Midbrain (tissue), 1 donor: ENCODE results near the gene COL8A1.
A peak's percentile ranks its signal among the peaks of the same experiment; 100 is the strongest.

Source experiments
- DNase-seq: peaks from one replicate; lab custom pipeline; 2025; lab: John Stamatoyannopoulos, UW

The COL8A1 gene

GRCh38 chr3:99761415-99762165 lies 123.2 kb downstream of the COL8A1 start:
- no peak for DNase-seq

DNA sequence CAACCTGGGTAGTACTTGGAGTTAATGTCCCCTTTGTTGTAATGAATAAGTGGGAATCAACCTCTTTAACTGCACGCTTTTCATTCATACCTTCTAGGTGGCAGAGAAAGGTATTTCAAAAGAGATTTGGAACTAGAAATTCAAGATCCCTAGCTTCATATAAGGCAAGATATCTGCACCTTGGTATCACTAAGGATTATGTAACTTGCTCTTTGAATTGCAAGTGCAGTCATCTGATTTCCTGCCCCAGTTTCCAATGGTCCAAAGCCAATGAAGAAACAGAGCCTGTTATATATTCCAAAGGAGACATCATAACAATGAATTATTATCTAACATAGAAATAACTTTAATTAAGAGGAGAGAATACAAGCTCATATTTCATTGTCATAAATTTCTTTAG lies 124.5 kb downstream of the COL8A1 start:
- no peak for DNase-seq

DNA sequence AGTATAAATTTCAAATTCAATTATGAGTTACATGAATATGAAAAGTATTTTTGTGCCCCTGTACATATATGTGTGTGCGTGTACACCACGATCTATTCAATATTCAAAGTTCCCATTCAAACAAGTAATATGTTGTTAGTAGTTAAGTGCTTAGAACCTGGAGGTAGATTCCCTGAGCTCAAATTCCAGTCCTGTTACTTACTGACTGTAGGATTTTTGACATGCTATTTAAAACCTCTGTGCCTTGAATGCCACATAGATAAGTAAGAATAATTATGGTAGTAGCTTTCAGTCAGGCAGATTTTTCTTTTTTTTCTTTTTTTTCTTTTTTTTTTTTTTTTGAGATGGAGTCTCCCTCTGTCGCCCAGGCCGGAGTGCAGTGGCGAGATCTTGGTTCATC lies 126.0 kb downstream of the COL8A1 start:
- DNase-seq: no peak

DNA sequence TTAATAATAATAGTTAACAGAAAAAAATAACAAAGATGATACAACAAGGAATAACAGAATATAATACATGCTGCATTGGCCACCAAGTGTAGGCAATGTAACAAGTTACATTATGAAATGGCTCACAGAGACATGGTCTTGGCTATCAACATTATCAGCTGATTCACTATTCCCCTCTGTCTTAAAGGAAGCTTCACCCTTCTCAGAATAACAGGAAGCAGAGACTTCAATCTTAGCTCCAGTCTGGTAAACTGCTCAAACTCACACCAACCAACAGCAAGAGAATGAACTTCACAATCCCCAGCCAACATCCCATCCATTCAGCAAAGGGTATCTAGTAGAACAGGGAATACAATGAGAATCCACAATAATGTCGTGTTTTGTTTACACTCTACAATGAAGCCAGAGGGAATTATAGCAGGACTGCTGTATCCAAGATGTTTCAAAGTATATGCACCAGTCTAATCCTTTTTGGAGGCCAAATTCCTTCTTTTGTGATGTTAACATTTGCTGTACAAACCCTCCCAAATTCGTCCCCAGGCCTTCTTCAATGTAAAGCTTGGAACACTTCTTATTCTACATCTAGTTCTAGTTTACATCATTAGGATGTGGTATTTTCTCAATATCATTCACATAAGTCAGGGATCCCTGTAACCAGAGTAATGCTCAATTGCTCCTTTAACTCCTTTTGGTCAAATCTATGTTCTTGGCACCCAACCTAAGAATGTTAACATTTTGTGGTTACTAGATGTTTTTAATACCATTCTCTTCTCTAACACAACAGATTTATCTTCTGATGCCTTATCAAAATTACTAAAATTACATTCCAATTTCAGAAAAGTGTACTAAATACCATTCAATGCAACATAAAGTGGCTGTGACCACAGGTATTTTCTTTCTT lies 126.9 kb downstream of the COL8A1 start:
- no peak for DNase-seq

- no peak for DNase-seq
Measured at GRCh38 chr3:99767291-99767690, 128.9 kb downstream of the COL8A1 start.

DNA sequence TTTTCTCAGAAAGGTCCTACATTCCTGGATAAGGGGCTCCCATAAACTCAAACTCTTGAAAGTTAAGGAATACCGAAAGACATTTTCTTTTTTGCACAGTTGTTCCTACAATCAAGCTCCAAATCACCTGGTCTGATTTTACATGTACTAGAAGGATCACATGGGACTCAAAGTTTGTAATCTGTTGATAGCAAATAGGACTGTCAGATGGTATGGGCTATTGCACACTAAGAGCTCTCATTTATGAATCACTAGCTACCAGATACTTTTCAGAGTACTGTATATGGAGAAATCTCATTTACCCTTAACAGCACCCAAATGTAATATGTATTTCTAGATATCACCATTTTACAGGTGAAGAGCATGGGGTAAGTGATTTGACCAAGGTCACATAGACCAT lies 129.7 kb downstream of the COL8A1 start:
- no peak for DNase-seq

GRCh38 chr3:99768808-99769501 lies 130.6 kb downstream of the COL8A1 start:
- DNase-seq: no peak

DNA sequence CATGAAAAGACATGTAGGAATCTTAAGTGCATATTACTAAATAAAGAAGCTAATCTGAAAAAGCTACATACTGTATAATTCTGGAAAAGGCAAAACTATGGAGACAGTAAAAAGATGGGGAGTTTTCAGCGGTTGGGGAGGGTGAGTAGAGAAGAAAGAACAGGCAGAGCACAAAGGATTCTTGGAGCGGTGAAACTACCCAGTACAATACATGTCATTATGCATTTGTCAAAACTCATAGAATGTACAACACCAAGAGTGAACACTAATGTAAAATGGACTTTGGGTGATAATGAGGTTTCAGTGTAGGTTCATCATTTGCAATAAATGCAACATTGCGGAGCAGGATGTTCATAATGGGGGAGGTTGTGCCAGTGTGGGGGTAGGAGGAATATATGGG lies 133.8 kb downstream of the COL8A1 start:
- no peak for DNase-seq

DNA sequence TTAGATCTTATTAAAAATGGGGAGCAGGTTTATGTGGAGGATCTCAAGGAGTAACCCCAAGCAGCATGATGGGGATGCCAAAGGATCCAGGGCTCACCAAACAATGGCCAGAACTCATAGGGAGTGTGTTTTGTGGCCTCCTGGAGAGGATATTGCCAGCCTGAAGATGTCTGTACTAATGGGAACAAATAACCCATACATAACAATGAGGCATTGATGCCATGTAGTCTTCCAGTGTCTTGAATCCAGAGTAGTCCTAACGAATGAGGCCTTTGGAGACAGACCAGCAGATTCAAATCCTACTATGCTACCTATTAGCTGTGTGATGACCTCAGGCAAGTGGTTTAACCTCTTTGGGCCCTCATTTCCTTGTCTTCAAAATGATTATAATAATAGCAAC lies 134.3 kb downstream of the COL8A1 start:
- DNase-seq: no peak

GRCh38 chr3:99774467-99774866 lies 136.1 kb downstream of the COL8A1 start:
- DNase-seq: no peak

- DNase-seq: no peak
Measured at GRCh38 chr3:99776516-99777209, 138.3 kb downstream of the COL8A1 start.

DNA sequence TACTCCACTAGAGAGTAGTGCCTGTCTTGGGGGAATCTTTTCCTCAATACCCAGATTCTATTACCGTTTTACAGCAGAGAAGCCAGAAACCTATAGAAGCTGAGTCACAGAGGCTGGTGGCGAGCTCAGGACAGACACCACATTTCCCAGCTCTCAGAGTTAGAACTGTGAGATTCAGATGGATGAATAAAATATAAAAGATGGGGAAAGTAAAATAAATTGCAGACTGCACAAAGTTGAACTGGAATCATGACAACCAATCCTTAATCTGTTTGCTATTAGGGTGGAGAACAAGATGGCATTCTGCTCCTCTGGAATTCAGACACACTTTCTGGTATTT lies 138.8 kb downstream of the COL8A1 start:
- no peak for DNase-seq

GRCh38 chr3:99777708-99778107 lies 139.3 kb downstream of the COL8A1 start:
- DNase-seq: no peak

- DNase-seq: no peak
Measured at GRCh38 chr3:99780749-99781148, 142.4 kb downstream of the COL8A1 start.

- no peak for DNase-seq
Measured at GRCh38 chr3:99781761-99782160, 143.4 kb downstream of the COL8A1 start.

DNA sequence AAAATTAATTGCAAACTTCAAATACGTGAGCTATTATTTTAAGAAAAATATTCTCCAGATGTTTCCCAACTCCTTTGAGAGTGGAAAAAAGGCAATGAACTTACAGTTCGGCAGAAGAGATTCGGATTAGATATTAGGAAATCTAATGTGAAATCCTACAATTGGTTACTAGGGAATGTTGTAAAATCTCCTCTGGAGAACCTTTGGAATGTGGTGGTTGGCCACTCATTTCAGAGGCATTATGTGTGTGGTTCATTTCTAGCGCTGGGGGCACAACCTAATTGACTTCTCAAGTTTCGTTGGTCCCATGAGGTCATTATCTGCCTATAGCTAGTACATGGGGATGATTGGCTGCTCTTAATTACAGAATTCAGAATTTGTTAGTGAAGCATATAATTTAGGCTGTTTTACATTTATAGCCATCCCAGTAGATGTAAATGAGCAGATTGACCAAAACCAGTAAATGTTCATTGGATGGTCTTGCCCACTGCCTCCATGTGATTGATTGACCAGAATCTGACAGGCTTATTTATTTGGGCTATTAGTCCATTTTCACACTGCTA lies 144.7 kb downstream of the COL8A1 start:
- DNase-seq: no peak

- peak; percentile 43 for DNase-seq
Measured at GRCh38 chr3:99789011-99789721, 150.8 kb downstream of the COL8A1 start.

DNA sequence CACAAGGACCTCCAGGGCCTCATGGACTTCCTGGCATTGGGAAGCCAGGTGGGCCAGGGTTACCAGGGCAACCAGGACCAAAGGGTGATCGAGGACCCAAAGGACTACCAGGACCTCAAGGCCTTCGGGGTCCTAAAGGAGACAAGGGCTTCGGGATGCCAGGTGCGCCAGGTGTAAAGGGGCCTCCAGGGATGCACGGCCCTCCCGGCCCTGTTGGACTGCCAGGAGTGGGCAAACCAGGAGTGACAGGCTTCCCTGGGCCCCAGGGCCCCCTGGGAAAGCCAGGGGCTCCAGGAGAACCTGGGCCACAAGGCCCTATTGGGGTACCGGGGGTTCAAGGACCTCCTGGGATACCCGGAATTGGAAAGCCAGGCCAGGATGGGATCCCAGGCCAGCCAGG lies 156.1 kb downstream of the COL8A1 start:
- DNase-seq: no peak

GRCh38 chr3:99795573-99795972 lies 157.2 kb downstream of the COL8A1 start:
- no peak for DNase-seq

DNA sequence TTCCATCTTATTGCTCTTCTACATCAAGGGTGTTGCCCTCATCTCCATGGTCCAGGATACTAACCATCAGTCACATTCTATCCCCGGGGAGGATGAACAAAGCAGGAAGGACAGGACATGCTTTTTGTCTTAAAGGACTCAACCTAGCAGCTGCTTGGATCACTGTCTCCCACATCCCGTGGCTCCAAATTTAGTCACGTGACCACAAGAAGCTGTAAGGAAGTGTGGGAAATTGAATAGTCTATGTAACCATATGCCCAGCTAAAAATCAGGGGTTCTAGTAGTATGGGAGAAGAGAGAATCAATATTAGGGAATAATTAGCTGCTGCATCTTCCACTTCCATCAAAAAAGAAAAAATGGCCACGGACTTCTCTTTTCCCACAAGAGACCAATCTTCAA lies 161.0 kb downstream of the COL8A1 start:
- DNase-seq: no peak

DNA sequence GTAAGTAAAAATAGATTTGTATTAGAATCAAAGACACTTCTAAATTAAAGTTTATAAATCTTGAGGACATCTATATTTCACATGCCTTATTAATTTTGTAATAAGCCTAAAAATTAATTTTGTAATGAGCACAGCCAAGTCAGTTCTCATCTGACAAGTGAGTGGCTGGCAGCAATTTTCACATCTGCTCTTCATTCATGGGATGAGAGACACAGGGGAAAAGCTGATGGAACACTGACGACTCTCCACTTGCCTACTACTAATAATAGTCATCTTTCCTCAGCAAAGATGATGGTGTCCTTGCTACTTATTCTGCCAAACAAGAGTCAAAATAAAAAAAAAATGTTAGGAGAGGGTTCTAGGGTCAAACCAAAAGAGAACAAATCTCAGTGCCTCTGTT lies 164.9 kb downstream of the COL8A1 start:
- DNase-seq: no peak
